Measurements from ENCODE around the gene ARHGAP29.

DNA sequence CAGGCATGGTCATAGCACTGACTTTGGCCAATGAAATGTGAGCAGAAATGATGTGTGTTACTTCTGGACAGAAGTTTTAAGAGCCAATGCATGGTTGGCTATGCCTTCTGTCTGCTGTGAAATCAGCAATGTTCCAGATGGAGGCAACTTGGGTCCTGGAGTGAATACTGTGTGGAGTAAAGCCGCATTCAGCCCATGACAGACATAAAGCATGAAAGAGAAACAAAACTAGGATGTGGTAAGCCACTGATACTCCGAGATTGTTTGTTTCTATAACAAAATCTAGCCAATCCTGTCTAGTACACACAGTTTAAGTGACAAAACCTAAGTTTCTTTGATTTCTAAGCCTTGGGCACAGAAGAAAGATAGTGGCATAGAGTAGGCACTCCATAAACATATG is 47.1 kb upstream of the ARHGAP29 start:
- TF ChIP-seq, protein P1, sequence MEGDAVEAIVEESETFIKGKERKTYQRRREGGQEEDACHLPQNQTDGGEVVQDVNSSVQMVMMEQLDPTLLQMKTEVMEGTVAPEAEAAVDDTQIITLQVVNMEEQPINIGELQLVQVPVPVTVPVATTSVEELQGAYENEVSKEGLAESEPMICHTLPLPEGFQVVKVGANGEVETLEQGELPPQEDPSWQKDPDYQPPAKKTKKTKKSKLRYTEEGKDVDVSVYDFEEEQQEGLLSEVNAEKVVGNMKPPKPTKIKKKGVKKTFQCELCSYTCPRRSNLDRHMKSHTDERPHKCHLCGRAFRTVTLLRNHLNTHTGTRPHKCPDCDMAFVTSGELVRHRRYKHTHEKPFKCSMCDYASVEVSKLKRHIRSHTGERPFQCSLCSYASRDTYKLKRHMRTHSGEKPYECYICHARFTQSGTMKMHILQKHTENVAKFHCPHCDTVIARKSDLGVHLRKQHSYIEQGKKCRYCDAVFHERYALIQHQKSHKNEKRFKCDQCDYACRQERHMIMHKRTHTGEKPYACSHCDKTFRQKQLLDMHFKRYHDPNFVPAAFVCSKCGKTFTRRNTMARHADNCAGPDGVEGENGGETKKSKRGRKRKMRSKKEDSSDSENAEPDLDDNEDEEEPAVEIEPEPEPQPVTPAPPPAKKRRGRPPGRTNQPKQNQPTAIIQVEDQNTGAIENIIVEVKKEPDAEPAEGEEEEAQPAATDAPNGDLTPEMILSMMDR (IDR thresholded peaks at IDR 0.05), result no peak
- no peak for TF ChIP-seq POLR2A (IDR thresholded peaks at IDR 0.05)

Measured in adrenal gland (tissue), 5 donors.